HCT116 (cell line): Measurements from ENCODE around the gene POSTN. TPM values are rescaled to one million over a fixed set of nuclear protein-coding genes. Genes with fewer than 3 reads are reported as not detected.

Experiments used
- ATAC-seq: fragments of 200-7000 bp; cut with Tn5 transposase; 2 replicates; pipeline ENCODE4 v1.9.1; 2020; ENCODE audit warnings: mild to moderate bottlenecking, moderate library complexity
- BruUV-seq: library from RNA; stranded (reverse); fragments of 400-500 nt; replicated peaks from 2 replicates; lab custom pipeline; 2021; lab: Mats Ljungman, UMichigan
- CTCF ChIA-PET: fragments of 300-600 bp; sonication (Branson Sonifier 250); formaldehyde crosslinking; loops from one replicate; lab custom pipeline; 2021; ENCODE audit warnings: antibody characterized with exemption; lab: Charles Lee
- POLR2A ChIA-PET: fragments of 300-600, 350-600 bp; sonication (Branson Sonifier 250); formaldehyde crosslinking; loops from one replicate; lab custom pipeline; 2021; ENCODE audit warnings: antibody characterized with exemption; lab: Charles Lee
- RAD21 ChIA-PET, 2 experiments: fragments of 300-600 bp; sonication (Branson Sonifier 250); formaldehyde crosslinking; loops; one replicate each; lab custom pipeline; 2023; ENCODE audit warnings: low total read pairs in 2 of 2; ENCODE audit not compliant: uncharacterized antibody in 2 of 2, unreplicated experiment in 2 of 2, low non-redundant PET in 1 of 2; lab: Charles Lee
- DNase-seq: peaks from one replicate; pipeline ENCODE4 v3.0.0-alpha.2; 2010; ENCODE audit warnings: low read depth, low spot score
- H2AFZ ChIP-seq: fragments of 200-600 bp; shearing (Covaris generic), sonication (generic); 2 replicates; pipeline ENCODE4 v1.6.1; 2017; ENCODE audit warnings: low read depth, mixed run types, mixed read lengths, antibody characterized with exemption, low read length; ENCODE audit not compliant: poor library complexity, severe bottlenecking
- H3K27ac ChIP-seq: 2 replicates; pipeline ENCODE4 v1.5.1; 2012; ENCODE audit warnings: low read depth, low read length
- H3K27me3 ChIP-seq: fragments of 200-600 bp; sonication (generic); 2 replicates; pipeline ENCODE4 v1.6.1; 2016; ENCODE audit warnings: mixed run types, low read length, mixed read lengths; ENCODE audit not compliant: insufficient read depth
- H3K36me3 ChIP-seq, 2 experiments: fragments of 200-500 bp in 1 of 2; fragments of 200-600 bp in 1 of 2; sonication (Bioruptor generic) in 1 of 2; sonication (generic) in 1 of 2; 2 replicates each; pipeline versions ENCODE4 v1.5.1 to v1.6.1; 2014 to 2016; ENCODE audit warnings: low read length in 2 of 2, inconsistent platforms in 1 of 2, mixed read lengths in 1 of 2, mixed run types in 1 of 2; ENCODE audit not compliant: insufficient read depth in 2 of 2, control insufficient read depth in 1 of 2
- H3K4me1 ChIP-seq, 2 experiments: fragments of 200-600 bp in 1 of 2; sonication (generic) in 1 of 2; 2 replicates each; pipeline versions ENCODE4 v1.5.1 to v1.6.1; 2012 to 2017; ENCODE audit warnings: low read length in 2 of 2, inconsistent platforms in 1 of 2, mild to moderate bottlenecking in 1 of 2, mixed read lengths in 1 of 2, mixed run types in 1 of 2, moderate library complexity in 1 of 2; ENCODE audit not compliant: insufficient read depth in 2 of 2, control insufficient read depth in 1 of 2
- H3K4me2 ChIP-seq: fragments of 200-600 bp; sonication (generic); 2 replicates; pipeline ENCODE4 v1.6.1; 2017; ENCODE audit warnings: mixed run types, low read length, mixed read lengths
- H3K4me3 ChIP-seq, 2 experiments: fragments of 200-600 bp in 1 of 2; sonication (generic) in 1 of 2; replicated peaks in 1 of 2; 2 replicates each; pipeline ENCODE4 v1.5.1; 2011 to 2016; ENCODE audit warnings: low read length in 2 of 2, control low read depth in 1 of 2, low read depth in 1 of 2, mild to moderate bottlenecking in 1 of 2, mixed read lengths in 1 of 2, mixed run types in 1 of 2
- H3K79me2 ChIP-seq: fragments of 200-600 bp; sonication (generic); 2 replicates; pipeline ENCODE4 v1.6.1; 2017; ENCODE audit warnings: mild to moderate bottlenecking, mixed run types, low read length, moderate library complexity, mixed read lengths; ENCODE audit not compliant: insufficient read depth
- H3K9ac ChIP-seq: fragments of 200-600 bp; sonication (generic); 2 replicates; pipeline ENCODE4 v1.6.1; 2016; ENCODE audit warnings: low read length, mixed read lengths
- H3K9me2 ChIP-seq: fragments of 200-600 bp; sonication (generic), shearing (Covaris generic); 2 replicates; pipeline ENCODE4 v1.6.1; 2017; ENCODE audit warnings: mixed run types, mild to moderate bottlenecking, moderate library complexity; ENCODE audit not compliant: insufficient read depth
- H3K9me3 ChIP-seq, 2 experiments: fragments of 200-500 bp in 1 of 2; fragments of 200-600 bp in 1 of 2; sonication (Bioruptor generic) in 1 of 2; sonication (generic) in 1 of 2; 2 replicates each; pipeline ENCODE4 v1.6.1; 2014 to 2017; ENCODE audit warnings: low read length in 2 of 2, mixed read lengths in 2 of 2, inconsistent platforms in 1 of 2, low read depth in 1 of 2, mild to moderate bottlenecking in 1 of 2, mixed run types in 1 of 2, moderate library complexity in 1 of 2; ENCODE audit not compliant: control insufficient read depth in 1 of 2, insufficient read depth in 1 of 2
- H4K20me1 ChIP-seq: fragments of 200-600 bp; sonication (generic), shearing (Covaris generic); 2 replicates; pipeline ENCODE4 v1.6.1; 2017; ENCODE audit warnings: mixed run types, mild to moderate bottlenecking, moderate library complexity; ENCODE audit not compliant: insufficient read depth
- CEBPB ChIP-seq: IDR thresholded peaks from 2 replicates; pipeline ENCODE4 v1.6.1; 2012; ENCODE audit warnings: low read depth
- EZH2 ChIP-seq: fragments of 200-600 bp; sonication (generic); IDR thresholded peaks from 2 replicates; pipeline ENCODE4 v1.6.1; 2017; ENCODE audit warnings: antibody characterized with exemption, mixed run types
- EZH2phosphoT487 ChIP-seq: fragments of 200-600 bp; IDR thresholded peaks from 2 replicates; pipeline ENCODE4 v1.6.1; 2018; ENCODE audit warnings: antibody characterized with exemption, borderline replicate concordance
- RAD21 ChIP-seq: IDR thresholded peaks from 2 replicates; pipeline ENCODE4 v1.6.1; 2012; ENCODE audit warnings: low read depth, mild to moderate bottlenecking
- SIN3A ChIP-seq: IDR thresholded peaks from 2 replicates; pipeline ENCODE4 v1.6.1; 2012; ENCODE audit warnings: low read depth
- SP1 ChIP-seq: IDR thresholded peaks from 2 replicates; pipeline ENCODE4 v1.6.1; 2012; ENCODE audit warnings: low read depth
- ZBTB33 ChIP-seq: IDR thresholded peaks from 2 replicates; pipeline ENCODE4 v1.6.1; 2011; ENCODE audit warnings: mild to moderate bottlenecking, low read length, moderate library complexity; ENCODE audit not compliant: insufficient replicate concordance; ENCODE audit errors: extremely low read depth
- ZFX ChIP-seq: fragments of 450-650 bp; IDR thresholded peaks from 2 replicates; pipeline ENCODE4 v1.6.1; 2017
- intact Hi-C: fragments of 100-400 bp; cut with micrococcal nuclease; formaldehyde crosslinking; loops from 2 replicates; pipeline ENCODE4 v1.10.0; 2022
- total RNA-seq: library from RNA; stranded (reverse); gene quantifications from one replicate; pipeline ENCODE4 v1.2.1, GENCODE V29; 2021; ENCODE audit not compliant: unreplicated experiment
- TF ChIP-seq, protein P1 (sequence below): IDR thresholded peaks from 2 replicates; pipeline ENCODE4 v1.6.1; 2012; ENCODE audit warnings: low read depth
- TF ChIP-seq, protein P2 (sequence below): IDR thresholded peaks from 2 replicates; pipeline ENCODE4 v1.6.1; 2012

POSTN gene
- total RNA-seq, 1 experiment from 2014 or later, result not detected

DNA sequence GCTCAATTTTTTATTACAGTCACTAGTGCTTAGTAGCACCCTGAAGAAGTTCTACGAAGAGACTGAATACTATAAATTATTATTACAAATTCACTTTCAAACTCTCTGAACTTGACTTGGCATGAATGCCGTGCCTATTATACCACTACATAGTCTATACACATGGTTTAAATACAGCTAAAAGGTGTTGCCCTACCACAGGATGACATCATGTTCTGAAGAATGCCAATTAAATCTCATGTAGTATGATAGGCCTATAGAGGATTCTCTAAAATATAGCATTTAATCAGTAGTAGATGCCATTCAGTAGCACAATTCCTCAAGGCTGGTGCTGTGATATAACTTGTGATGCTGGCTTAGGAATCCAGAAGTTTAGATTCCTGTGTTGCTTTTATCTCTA, 16.7 kb upstream of the POSTN start:
- DNase-seq (no peak), ATAC-seq (no peak)
- Histone ChIP-seq H3K9ac (no peak overlapping the region), H3K4me2 (no peak overlapping the region), H3K9me3 (peaks cover 0 to 15% of the 10 kb centered on the region in 2 experiments; a peak in 2 of 4 replicates), H2AFZ (no peak overlapping the region), H3K9me2 (no peaks in the 10 kb centered on the region), H3K4me3 (no peak overlapping the region), H3K36me3 (no peaks in the 10 kb centered on the region), H3K4me1 (no peaks in the 10 kb centered on the region), H3K27me3 (no peaks in the 10 kb centered on the region), H3K27ac (no peak overlapping the region), H3K79me2 (no peaks in the 10 kb centered on the region), H4K20me1 (no peaks in the 10 kb centered on the region)
- ChIA-PET CTCF (no interaction called here), POLR2A (no interaction called here), RAD21 (no interaction called here)
- BruUV-seq, result no TSS peak
- TF ChIP-seq, protein P1, sequence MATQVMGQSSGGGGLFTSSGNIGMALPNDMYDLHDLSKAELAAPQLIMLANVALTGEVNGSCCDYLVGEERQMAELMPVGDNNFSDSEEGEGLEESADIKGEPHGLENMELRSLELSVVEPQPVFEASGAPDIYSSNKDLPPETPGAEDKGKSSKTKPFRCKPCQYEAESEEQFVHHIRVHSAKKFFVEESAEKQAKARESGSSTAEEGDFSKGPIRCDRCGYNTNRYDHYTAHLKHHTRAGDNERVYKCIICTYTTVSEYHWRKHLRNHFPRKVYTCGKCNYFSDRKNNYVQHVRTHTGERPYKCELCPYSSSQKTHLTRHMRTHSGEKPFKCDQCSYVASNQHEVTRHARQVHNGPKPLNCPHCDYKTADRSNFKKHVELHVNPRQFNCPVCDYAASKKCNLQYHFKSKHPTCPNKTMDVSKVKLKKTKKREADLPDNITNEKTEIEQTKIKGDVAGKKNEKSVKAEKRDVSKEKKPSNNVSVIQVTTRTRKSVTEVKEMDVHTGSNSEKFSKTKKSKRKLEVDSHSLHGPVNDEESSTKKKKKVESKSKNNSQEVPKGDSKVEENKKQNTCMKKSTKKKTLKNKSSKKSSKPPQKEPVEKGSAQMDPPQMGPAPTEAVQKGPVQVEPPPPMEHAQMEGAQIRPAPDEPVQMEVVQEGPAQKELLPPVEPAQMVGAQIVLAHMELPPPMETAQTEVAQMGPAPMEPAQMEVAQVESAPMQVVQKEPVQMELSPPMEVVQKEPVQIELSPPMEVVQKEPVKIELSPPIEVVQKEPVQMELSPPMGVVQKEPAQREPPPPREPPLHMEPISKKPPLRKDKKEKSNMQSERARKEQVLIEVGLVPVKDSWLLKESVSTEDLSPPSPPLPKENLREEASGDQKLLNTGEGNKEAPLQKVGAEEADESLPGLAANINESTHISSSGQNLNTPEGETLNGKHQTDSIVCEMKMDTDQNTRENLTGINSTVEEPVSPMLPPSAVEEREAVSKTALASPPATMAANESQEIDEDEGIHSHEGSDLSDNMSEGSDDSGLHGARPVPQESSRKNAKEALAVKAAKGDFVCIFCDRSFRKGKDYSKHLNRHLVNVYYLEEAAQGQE, result no peak
- TF ChIP-seq SP1 (no peak), ZFX (no peak)
- intact Hi-C loops, result no loop called here

DNA sequence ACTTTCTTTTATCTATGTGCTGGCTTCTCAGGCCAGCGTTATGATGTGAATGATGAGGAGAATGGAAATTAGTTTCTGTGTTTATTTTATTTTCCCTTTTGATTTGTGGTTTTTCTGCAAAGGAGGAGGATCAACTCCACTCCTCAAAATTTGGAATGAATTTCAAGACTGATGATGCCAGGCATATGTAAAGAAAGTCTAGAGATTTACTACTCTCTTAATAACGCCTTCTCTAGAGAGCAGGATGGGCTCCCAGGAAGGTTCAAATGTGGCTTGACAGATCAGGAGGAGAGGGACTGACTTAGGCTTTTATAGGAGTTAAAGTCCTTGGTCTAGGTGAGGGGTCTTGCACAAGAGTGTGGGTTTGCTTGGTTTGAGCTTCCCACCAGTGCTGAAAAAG, 15.1 kb upstream of the POSTN start:
- Histone ChIP-seq H3K4me2 (no peak overlapping the region), H3K27me3 (no peaks in the 10 kb centered on the region), H3K27ac (no peak overlapping the region), H3K79me2 (no peaks in the 10 kb centered on the region), H2AFZ (no peak overlapping the region), H3K4me1 (no peaks in the 10 kb centered on the region), H3K36me3 (no peaks in the 10 kb centered on the region), H3K9me3 (peaks cover 0 to 15% of the 10 kb centered on the region in 2 experiments; a peak in 2 of 4 replicates), H4K20me1 (no peaks in the 10 kb centered on the region), H3K9ac (no peak overlapping the region), H3K4me3 (no peak overlapping the region), H3K9me2 (no peaks in the 10 kb centered on the region)
- intact Hi-C loops, result no loop called here
- ChIA-PET POLR2A (no interaction called here), RAD21 (no interaction called here), CTCF (no interaction called here)
- ATAC-seq (no peak), DNase-seq (no peak)
- BruUV-seq, result no TSS peak
- no peak for TF ChIP-seq ZBTB33
- TF ChIP-seq SP1, result no peak
- TF ChIP-seq SIN3A, result no peak
- TF ChIP-seq, protein P1, result no peak
- TF ChIP-seq EZH2, result no peak
- TF ChIP-seq RAD21, result no peak
- TF ChIP-seq EZH2phosphoT487, result no peak
- TF ChIP-seq, protein P2, sequence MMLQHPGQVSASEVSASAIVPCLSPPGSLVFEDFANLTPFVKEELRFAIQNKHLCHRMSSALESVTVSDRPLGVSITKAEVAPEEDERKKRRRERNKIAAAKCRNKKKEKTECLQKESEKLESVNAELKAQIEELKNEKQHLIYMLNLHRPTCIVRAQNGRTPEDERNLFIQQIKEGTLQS, result no peak
- TF ChIP-seq CEBPB, result no peak
